Measurements from ENCODE around the gene TPSG1.
"Not testable (repeated sequence)": the region's sequence is repeated elsewhere in the genome, so short reads cannot be mapped to it uniquely, and the experiment has no call there.

The TPSG1 gene

GRCh38 chr16:1256874-1257322 lies 31.8 kb upstream of the TPSG1 start:
- DNase-seq (ENCODE audit: low spot score): no peak

- DNase-seq (ENCODE audit: low spot score): not testable (repeated sequence)
Measured at GRCh38 chr16:1256296-1256873, 31.3 kb upstream of the TPSG1 start.

- DNase-seq (ENCODE audit: low spot score): not testable (repeated sequence)
Measured at GRCh38 chr16:1255276-1256122, 30.4 kb upstream of the TPSG1 start, which contains the start of gene TPSD1. TPSD1 (plus strand) TSS chr16:1256069; CDS start chr16:1256281, 212 bp downstream.

GRCh38 chr16:1254821-1255220 lies 29.8 kb upstream of the TPSG1 start:
- DNase-seq (ENCODE audit: low spot score): not testable (repeated sequence)

- DNase-seq (ENCODE audit: low spot score): not testable (repeated sequence)
Measured at GRCh38 chr16:1253701-1254364, 28.8 kb upstream of the TPSG1 start.

- not testable (repeated sequence) for DNase-seq (ENCODE audit: low spot score)
Measured at GRCh38 chr16:1249031-1249755, 24.1 kb upstream of the TPSG1 start.

GRCh38 chr16:1247903-1248537 lies 23.0 kb upstream of the TPSG1 start:
- not testable (repeated sequence) for DNase-seq (ENCODE audit: low spot score)

- no peak for DNase-seq (ENCODE audit: low spot score)
Measured at GRCh38 chr16:1245452-1246020, 20.5 kb upstream of the TPSG1 start.

GRCh38 chr16:1244881-1245280 lies 19.8 kb upstream of the TPSG1 start:
- no peak for DNase-seq (ENCODE audit: low spot score)

GRCh38 chr16:1243907-1244850 lies 19.1 kb upstream of the TPSG1 start:
- not testable (repeated sequence) for DNase-seq (ENCODE audit: low spot score)

GRCh38 chr16:1243363-1243762 lies 18.3 kb upstream of the TPSG1 start:
- not testable (repeated sequence) for DNase-seq (ENCODE audit: low spot score)

- not testable (repeated sequence) for DNase-seq (ENCODE audit: low spot score)
Measured at GRCh38 chr16:1241081-1241480, 16.0 kb upstream of the TPSG1 start.

- DNase-seq (ENCODE audit: low spot score): not testable (repeated sequence)
Measured at GRCh38 chr16:1240436-1240835, 15.4 kb upstream of the TPSG1 start, which contains the start of gene TPSAB1. TPSAB1 (plus strand) TSS chr16:1240705; CDS start chr16:1240939, 234 bp downstream.

- not testable (repeated sequence) for DNase-seq (ENCODE audit: low spot score)
Measured at GRCh38 chr16:1239575-1239974, 14.5 kb upstream of the TPSG1 start.

- not testable (repeated sequence) for DNase-seq (ENCODE audit: low spot score)
Measured at GRCh38 chr16:1238909-1239308, 13.8 kb upstream of the TPSG1 start.

- no peak for DNase-seq (ENCODE audit: low spot score)
Measured at GRCh38 chr16:1237990-1238389, 12.9 kb upstream of the TPSG1 start.

GRCh38 chr16:1236659-1237058 lies 11.6 kb upstream of the TPSG1 start:
- DNase-seq (ENCODE audit: low spot score): not testable (repeated sequence)

GRCh38 chr16:1232049-1232748 lies 7.1 kb upstream of the TPSG1 start:
- not testable (repeated sequence) for DNase-seq (ENCODE audit: low spot score)

GRCh38 chr16:1231301-1231700 lies 6.2 kb upstream of the TPSG1 start:
- not testable (repeated sequence) for DNase-seq (ENCODE audit: low spot score)

Measured in AG08396 (cell line).